ENCODE results near the gene CDHR2.

GRCh38 chr5:176608937-176609723 is 60.0 kb downstream of the CDHR2 start:
- TF ChIP-seq SIX4 (CRISPR knock-in tag; IDR thresholded peaks at IDR 0.05), result no peak
- TF ChIP-seq JUNB (CRISPR knock-in tag; IDR thresholded peaks at IDR 0.05; ENCODE audit: borderline replicate concordance), result no peak
- no peak for TF ChIP-seq ATF5 (CRISPR knock-in tag; IDR thresholded peaks at IDR 0.05; ENCODE audit: low read depth)
- TF ChIP-seq GATAD2A (CRISPR knock-in tag; IDR thresholded peaks at IDR 0.05), result no peak
- TF ChIP-seq ATF3 (CRISPR knock-in tag; IDR thresholded peaks at IDR 0.05), result no peak
- TF ChIP-seq GTF3A (CRISPR knock-in tag; conservative IDR thresholded peaks at IDR 0.05), result no peak
- no peak for TF ChIP-seq PBX3 (CRISPR knock-in tag; IDR thresholded peaks at IDR 0.05; ENCODE audit: borderline replicate concordance)
- no peak for TF ChIP-seq ZSCAN5A (CRISPR knock-in tag; IDR thresholded peaks at IDR 0.05; ENCODE audit: borderline replicate concordance)
- no peak for TF ChIP-seq TBX2 (CRISPR knock-in tag; IDR thresholded peaks at IDR 0.05; ENCODE audit: borderline replicate concordance)
- no peak for TF ChIP-seq CTCF (CRISPR knock-in tag; IDR thresholded peaks at IDR 0.05)
- no peak for TF ChIP-seq ZNF281 (CRISPR knock-in tag; IDR thresholded peaks at IDR 0.05; ENCODE audit: borderline replicate concordance)
- TF ChIP-seq ZBTB43 (CRISPR knock-in tag; conservative IDR thresholded peaks at IDR 0.05), result no peak

Measured in HepG2 (cell line).